Natural killer cell (primary cell): ENCODE data around the gene IGF1R. TPM values are rescaled to one million over a fixed set of nuclear protein-coding genes. Genes with fewer than 3 reads are reported as not detected.
A peak's percentile ranks its signal among the peaks of the same experiment; 100 is the strongest.

Source experiments
- ATAC-seq, 3 donors: fragments of 150-1000 bp in 2 of 3; fragments of 200-7000 bp in 1 of 3; cut with Tn5 transposase; 1 replicate in 1 of 3; 2 replicates in 2 of 3; pipeline ENCODE4 v1.10.0; 2021; ENCODE audit warnings: mild to moderate bottlenecking in 2 of 3, moderate library complexity in 2 of 3
- DNase-seq, 2 donors: peaks; one replicate each; pipeline versions ENCODE4 v3.0.0 to v3.0.0-alpha.2; 2013 to 2021; ENCODE audit warnings: mixed read lengths in 1 of 2
- H3K27ac ChIP-seq: one replicate; pipeline ENCODE4 v1.5.1; 2013; ENCODE audit warnings: mild to moderate bottlenecking, low read length
- H3K27me3 ChIP-seq: one replicate; pipeline ENCODE4 v1.6.1; 2013; ENCODE audit warnings: low read length; ENCODE audit not compliant: control insufficient read depth, insufficient read depth
- H3K36me3 ChIP-seq: one replicate; pipeline ENCODE4 v1.6.1; 2013; ENCODE audit warnings: low read length; ENCODE audit not compliant: control insufficient read depth, insufficient read depth
- H3K4me1 ChIP-seq: one replicate; pipeline ENCODE4 v1.6.1; 2013; ENCODE audit warnings: low read length; ENCODE audit not compliant: control insufficient read depth, insufficient read depth
- H3K4me3 ChIP-seq: one replicate; pipeline ENCODE4 v1.5.1; 2013; ENCODE audit warnings: low read length
- H3K9me3 ChIP-seq: one replicate; pipeline ENCODE4 v1.6.1; 2013; ENCODE audit warnings: low read length; ENCODE audit not compliant: control insufficient read depth, insufficient read depth
- H3K27ac Mint-ChIP-seq, 2 donors: one replicate each; pipeline ENCODE4 v1.8.0; 2022; ENCODE audit warnings: mild to moderate bottlenecking in 2 of 2, mixed read lengths in 2 of 2, moderate library complexity in 1 of 2
- H3K27me3 Mint-ChIP-seq, 2 donors: one replicate each; pipeline ENCODE4 v1.8.0; 2022; ENCODE audit warnings: low read depth in 2 of 2, mixed read lengths in 2 of 2
- H3K36me3 Mint-ChIP-seq: one replicate; pipeline ENCODE4 v1.8.0; 2022; ENCODE audit warnings: mixed read lengths
- H3K4me1 Mint-ChIP-seq, 2 donors: one replicate each; pipeline ENCODE4 v1.8.0; 2022; ENCODE audit warnings: mixed read lengths in 2 of 2
- H3K4me3 Mint-ChIP-seq: one replicate; pipeline ENCODE4 v1.8.0; 2022; ENCODE audit warnings: mild to moderate bottlenecking, moderate library complexity, mixed read lengths
- H3K9me3 Mint-ChIP-seq, 2 donors: one replicate each; pipeline ENCODE4 v1.8.0; 2022; ENCODE audit warnings: mixed read lengths in 2 of 2
- CTCF ChIP-seq: fragments of 200-600 bp; IDR thresholded peaks from one replicate; pipeline ENCODE4 v1.8.0; 2022; ENCODE audit warnings: antibody characterized with exemption
- WGBS: methylation state at CpG from one replicate; pipeline ENCODE4 v1.1.7; 2013; ENCODE audit warnings: missing lambda C conversion rate; ENCODE audit not compliant: insufficient coverage; 5-methylcytosine and 5-hydroxymethylcytosine counted together
- intact Hi-C: fragments of 100-400 bp; cut with micrococcal nuclease; formaldehyde crosslinking; loops from one replicate; pipeline ENCODE4 v1.14.2; 2022
- total RNA-seq, 4 donors: library from RNA; stranded (reverse); fragments of 120-200 nt in 1 of 4; gene quantifications; one replicate each; pipeline versions ENCODE4 v1.2.3 to v1.2.4, GENCODE V29; 2013 to 2022

IGF1R gene
- total RNA-seq, 3 donors from 2014 or later (not counting 1 experiment from before 2014, with no cell fraction given) = 47.3 to 50.7 (median 49.0) TPM

GRCh38 chr15:98684995-98685525 lies 36.7 kb downstream of the IGF1R start:
- no peaks in the 10 kb centered on the region for H3K9me3 ChIP-seq
- Mint-ChIP-seq H3K4me3 (no peak overlapping the region), H3K27me3 (no peaks in the 10 kb centered on the region), H3K36me3 (no peaks in the 10 kb centered on the region), H3K27ac (peak overlapping the region in 1 of 2 donors; percentile 31), H3K9me3 (no peaks in the 10 kb centered on the region), H3K4me1 (peaks cover 67 to 77% of the 10 kb centered on the region in 2 donors)
- intact Hi-C loops = no loop called here
- H3K4me1 ChIP-seq = peaks cover 16% of the 10 kb centered on the region
- H3K27ac ChIP-seq = no peak overlapping the region
- no peaks in the 10 kb centered on the region for H3K27me3 ChIP-seq
- no peak overlapping the region for H3K4me3 ChIP-seq
- DNase-seq = no peak
- no peaks in the 10 kb centered on the region for H3K36me3 ChIP-seq
- no peak for TF ChIP-seq CTCF
- WGBS = 92% methylated on average over 5 of the region's 5 CpGs
- ATAC-seq = no peak

GRCh38 chr15:98686983-98687382 lies 38.6 kb downstream of the IGF1R start:
- no peak overlapping the region for H3K4me3 Mint-ChIP-seq
- H3K4me3 ChIP-seq = no peak overlapping the region
- H3K27ac ChIP-seq = no peak overlapping the region
- H3K36me3 Mint-ChIP-seq = no peaks in the 10 kb centered on the region
- H3K9me3 Mint-ChIP-seq = no peaks in the 10 kb centered on the region
- no peak for TF ChIP-seq CTCF
- 93% methylated on average over 5 of the region's 5 CpGs for WGBS
- H3K9me3 ChIP-seq = no peaks in the 10 kb centered on the region
- peaks cover 56 to 70% of the 10 kb centered on the region in 2 donors for H3K4me1 Mint-ChIP-seq
- peak overlapping the region in 1 of 2 donors; percentile 69 for H3K27ac Mint-ChIP-seq
- no peak for ATAC-seq
- H3K36me3 ChIP-seq = no peaks in the 10 kb centered on the region
- no peaks in the 10 kb centered on the region for H3K27me3 Mint-ChIP-seq
- intact Hi-C loops = no loop called here
- no peak for DNase-seq
- no peaks in the 10 kb centered on the region for H3K27me3 ChIP-seq
- H3K4me1 ChIP-seq = peaks cover 16% of the 10 kb centered on the region

GRCh38 chr15:98689431-98689861 lies 41.1 kb downstream of the IGF1R start:
- Mint-ChIP-seq H3K36me3 (no peaks in the 10 kb centered on the region), H3K27ac (no peak overlapping the region), H3K4me1 (peaks cover 33 to 67% of the 10 kb centered on the region in 2 donors), H3K27me3 (no peaks in the 10 kb centered on the region), H3K4me3 (no peak overlapping the region), H3K9me3 (no peaks in the 10 kb centered on the region)
- ATAC-seq = no peak
- Histone ChIP-seq H3K9me3 (no peaks in the 10 kb centered on the region), H3K4me3 (no peak overlapping the region), H3K4me1 (peaks cover 16% of the 10 kb centered on the region), H3K27me3 (no peaks in the 10 kb centered on the region), H3K36me3 (no peaks in the 10 kb centered on the region), H3K27ac (no peak overlapping the region)
- intact Hi-C loops = no loop called here
- 96% methylated on average over 5 of the region's 5 CpGs for WGBS
- DNase-seq = no peak
- no peak for TF ChIP-seq CTCF
